IMR-90 (cell line): ENCODE measurements around the gene TCFL5. TPM values are rescaled to one million over a fixed set of nuclear protein-coding genes. Genes with fewer than 3 reads are reported as not detected.

Experiments
- ATAC-seq: fragments of 200-7000 bp; cut with Tn5 transposase; 2 replicates; pipeline ENCODE4 v1.9.1; 2020; ENCODE audit warnings: low read depth, mild to moderate bottlenecking, moderate library complexity
- BruUV-seq: library from RNA; stranded (reverse); fragments of 400-500 nt; replicated peaks from 2 replicates; lab custom pipeline; 2021; lab: Mats Ljungman, UMichigan
- CTCF ChIA-PET: fragments of 300-600 bp; formaldehyde crosslinking; extraction: SDS; loops from one replicate; lab custom pipeline; 2021; ENCODE audit warnings: antibody characterized with exemption; lab: Yijun Ruan, JAX
- POLR2A ChIA-PET: fragments of 300-600 bp; sonication (Branson Sonifier 250); formaldehyde crosslinking; loops from one replicate; lab custom pipeline; 2022; ENCODE audit warnings: antibody characterized with exemption; ENCODE audit not compliant: unreplicated experiment; lab: Charles Lee
- DNase-seq: peaks from one replicate; pipeline ENCODE4 v3.0.0; 2013
- H2AFZ ChIP-seq: replicated peaks from 2 replicates; pipeline ENCODE3; 2013; ENCODE audit warnings: low read length, mild to moderate bottlenecking; ENCODE audit not compliant: poor library complexity
- H2AK5ac ChIP-seq: 2 replicates; pipeline ENCODE4 v1.6.1; 2013; ENCODE audit warnings: low read depth, low read length, inconsistent platforms
- H2AK9ac ChIP-seq: replicated peaks from 2 replicates; pipeline ENCODE3; 2013; ENCODE audit warnings: mild to moderate bottlenecking, low read depth, low read length, moderate library complexity; ENCODE audit not compliant: poor library complexity
- H2BK120ac ChIP-seq: 2 replicates; pipeline ENCODE4 v1.6.1; 2013; ENCODE audit warnings: low read depth, low read length, inconsistent platforms
- H2BK15ac ChIP-seq: 3 replicates; pipeline ENCODE4 v1.6.1; 2013; ENCODE audit warnings: low read depth, low read length, inconsistent platforms
- H2BK20ac ChIP-seq: 2 replicates; pipeline ENCODE4 v1.6.1; 2013; ENCODE audit warnings: low read depth, mild to moderate bottlenecking, inconsistent platforms, low read length, moderate library complexity
- H2BK5ac ChIP-seq: 2 replicates; pipeline ENCODE4 v1.6.1; 2013; ENCODE audit warnings: mild to moderate bottlenecking, low read depth, low read length, inconsistent platforms; ENCODE audit not compliant: poor library complexity, severe bottlenecking
- H3K14ac ChIP-seq: replicated peaks from 2 replicates; pipeline ENCODE4 v1.6.1; 2013; ENCODE audit warnings: low read depth, low read length, inconsistent platforms
- H3K18ac ChIP-seq: 2 replicates; pipeline ENCODE4 v1.6.1; 2013; ENCODE audit warnings: low read depth, low read length, control low read depth
- H3K23ac ChIP-seq: 2 replicates; pipeline ENCODE4 v1.6.1; 2013; ENCODE audit warnings: low read depth, low read length, inconsistent platforms
- H3K27ac ChIP-seq: 2 replicates; pipeline ENCODE4 v1.5.1; 2013; ENCODE audit warnings: mild to moderate bottlenecking, control low read depth, low read length; ENCODE audit not compliant: insufficient read depth
- H3K27me3 ChIP-seq: 2 replicates; pipeline ENCODE4 v1.6.1; 2013; ENCODE audit warnings: low read length; ENCODE audit not compliant: control insufficient read depth, insufficient read depth
- H3K36me3 ChIP-seq: 2 replicates; pipeline ENCODE4 v1.6.1; 2013; ENCODE audit warnings: low read length, mixed read lengths; ENCODE audit not compliant: control insufficient read depth, insufficient read depth
- H3K4ac ChIP-seq: 2 replicates; pipeline ENCODE4 v1.6.1; 2013; ENCODE audit warnings: low read depth, low read length, inconsistent platforms
- H3K4me1 ChIP-seq: 2 replicates; pipeline ENCODE4 v1.6.1; 2013; ENCODE audit warnings: low read length, mixed read lengths; ENCODE audit not compliant: control insufficient read depth, insufficient read depth
- H3K4me2 ChIP-seq: 2 replicates; pipeline ENCODE4 v1.6.1; 2013; ENCODE audit warnings: low read depth, mild to moderate bottlenecking, control low read depth, low read length, moderate library complexity
- H3K4me3 ChIP-seq: 2 replicates; pipeline ENCODE4 v1.5.1; 2013; ENCODE audit warnings: low read depth, mild to moderate bottlenecking, control low read depth, low read length, moderate library complexity; ENCODE audit not compliant: insufficient read depth
- H3K56ac ChIP-seq: 2 replicates; pipeline ENCODE4 v1.6.1; 2013; ENCODE audit warnings: low read length, inconsistent platforms; ENCODE audit not compliant: insufficient read depth; ENCODE audit errors: extremely low read depth
- H3K79me1 ChIP-seq, 2 experiments: 2 replicates each; pipeline ENCODE4 v1.6.1; 2013; ENCODE audit warnings: low read length in 2 of 2, inconsistent platforms in 1 of 2, low read depth in 1 of 2
- H3K9ac ChIP-seq: 2 replicates; pipeline ENCODE4 v1.6.1; 2013; ENCODE audit warnings: low read depth, low read length, control low read depth
- H3K9me1 ChIP-seq: 2 replicates; pipeline ENCODE4 v1.6.1; 2013; ENCODE audit warnings: low read length, inconsistent platforms; ENCODE audit not compliant: insufficient read depth
- H3K9me3 ChIP-seq: 2 replicates; pipeline ENCODE4 v1.6.1; 2013; ENCODE audit warnings: low read length; ENCODE audit not compliant: control insufficient read depth, insufficient read depth
- H4K20me1 ChIP-seq: 2 replicates; pipeline ENCODE4 v1.6.1; 2013; ENCODE audit warnings: low read length, inconsistent platforms; ENCODE audit not compliant: insufficient read depth
- H4K5ac ChIP-seq: 2 replicates; pipeline ENCODE4 v1.6.1; 2013; ENCODE audit warnings: mild to moderate bottlenecking, low read depth, low read length, control low read depth
- H4K8ac ChIP-seq, 2 experiments: 2 replicates each; pipeline ENCODE4 v1.6.1; 2013; ENCODE audit warnings: low read depth in 2 of 2, low read length in 2 of 2, control low read depth in 1 of 2, inconsistent platforms in 1 of 2
- H4K91ac ChIP-seq: 2 replicates; pipeline ENCODE4 v1.6.1; 2013; ENCODE audit warnings: low read depth, low read length, inconsistent platforms; ENCODE audit not compliant: insufficient read depth
- BHLHE40 ChIP-seq: fragments of 150-350 bp; IDR thresholded peaks from 2 replicates; pipeline ENCODE4 v1.6.1; 2016; ENCODE audit warnings: mild to moderate bottlenecking, low read depth, low read length
- CEBPB ChIP-seq: IDR thresholded peaks from 2 replicates; pipeline ENCODE4 v1.6.1; 2012; ENCODE audit warnings: low read depth, low read length, improper control_type of control experiment
- CTCF ChIP-seq: conservative IDR thresholded peaks from 2 replicates; pipeline ENCODE4 v1.5.1; 2012; ENCODE audit warnings: mild to moderate bottlenecking, low read depth, low read length, improper control_type of control experiment
- ELK1 ChIP-seq: fragments of 150-350 bp; IDR thresholded peaks from 2 replicates; pipeline ENCODE4 v1.6.1; 2016; ENCODE audit warnings: low read depth, mild to moderate bottlenecking, low read length, moderate library complexity, borderline replicate concordance
- FOS ChIP-seq: fragments of 150-350 bp; IDR thresholded peaks from 2 replicates; pipeline ENCODE4 v1.6.1; 2016; ENCODE audit warnings: low read depth, low read length
- MAZ ChIP-seq: IDR thresholded peaks from 2 replicates; pipeline ENCODE4 v1.6.1; 2012; ENCODE audit warnings: low read depth, mild to moderate bottlenecking, low read length, improper control_type of control experiment, moderate library complexity, borderline replicate concordance
- MXI1 ChIP-seq: IDR thresholded peaks from 2 replicates; pipeline ENCODE4 v1.6.1; 2012; ENCODE audit warnings: low read depth, mild to moderate bottlenecking, low read length, moderate library complexity, borderline replicate concordance
- NFE2L2 ChIP-seq: fragments of 150-350 bp; IDR thresholded peaks from 2 replicates; pipeline ENCODE4 v1.6.1; 2016; ENCODE audit warnings: low read depth, mild to moderate bottlenecking, low read length
- RAD21 ChIP-seq: IDR thresholded peaks from 2 replicates; pipeline ENCODE4 v1.6.1; 2012; ENCODE audit warnings: low read length, improper control_type of control experiment
- RCOR1 ChIP-seq: IDR thresholded peaks from 2 replicates; pipeline ENCODE4 v1.6.1; 2012; ENCODE audit warnings: mild to moderate bottlenecking, low read length, improper control_type of control experiment; ENCODE audit not compliant: insufficient replicate concordance
- RFX5 ChIP-seq: IDR thresholded peaks from 2 replicates; pipeline ENCODE4 v1.8.0; 2012; ENCODE audit warnings: low read depth, mild to moderate bottlenecking, low read length, moderate library complexity
- USF2 ChIP-seq: fragments of 150-350 bp; IDR thresholded peaks from 2 replicates; pipeline ENCODE4 v1.6.1; 2017; ENCODE audit warnings: mild to moderate bottlenecking, antibody characterized with exemption, low read length, low read depth
- WGBS, 2 experiments: methylation state at CpG; one replicate each; pipeline versions ENCODE4 v1.1.5 to v1.1.7; 2013; ENCODE audit warnings: missing lambda C conversion rate in 2 of 2; ENCODE audit not compliant: insufficient read length in 1 of 2; ENCODE audit errors: extremely low coverage in 2 of 2; 5-methylcytosine and 5-hydroxymethylcytosine counted together
- dilution Hi-C: fragments of 300-500 bp; cut with HindIII; formaldehyde crosslinking; loops from one replicate; pipeline ENCODE4 v1.14.3; 2018; ENCODE audit warnings: low sequenced_read_pairs; ENCODE audit not compliant: unreplicated experiment
- in situ Hi-C: fragments of 300-500 bp; cut with MboI; formaldehyde crosslinking; loops from 3 replicates; pipeline ENCODE4 v1.14.3; 2019; ENCODE audit warnings: low sequenced_read_pairs, inconsistent platforms, mixed read lengths
- intact Hi-C: fragments of 100-400 bp; cut with micrococcal nuclease; formaldehyde crosslinking; loops from 2 replicates; pipeline ENCODE4 v1.10.0; 2022
- polyA plus RNA-seq, 3 experiments: library from polyadenylated mRNA; depleted of rRNA; stranded (reverse); fragments of >200 nt; gene quantifications; 2 replicates each; pipeline ENCODE4 v1.2.3, GENCODE V29; 2012; ENCODE audit warnings: low replicate concordance in 1 of 3
- total RNA-seq: library from RNA; depleted of rRNA; stranded (reverse); fragments of >200 nt; gene quantifications from 2 replicates; pipeline ENCODE4 v1.2.3, GENCODE V29; 2012

The TCFL5 gene
- total and polyA plus RNA-seq, 2 of the 4 experiments (the other 2 are of a cell fraction): 6.0 to 8.2 TPM

GRCh38 chr20:62906209-62906608 is 44.6 kb upstream of the TCFL5 start:
- intact Hi-C loops (no loop called here), dilution Hi-C loops (no loop called here), in situ Hi-C loops (no loop called here)
- Histone ChIP-seq H3K14ac (no peak overlapping the region), H2BK20ac (no peak overlapping the region), H4K91ac (no peak overlapping the region), H3K9me3 (no peaks in the 10 kb centered on the region), H3K36me3 (peaks cover 75% of the 10 kb centered on the region), H2BK120ac (no peak overlapping the region), H3K27me3 (no peaks in the 10 kb centered on the region), H4K20me1 (peaks cover 77% of the 10 kb centered on the region), H3K4ac (no peak overlapping the region), H2AK9ac (no peak overlapping the region), H2BK15ac (no peak overlapping the region), H4K8ac (no peak overlapping the region), H3K4me3 (no peak overlapping the region), H3K79me1 (peaks cover 33 to 89% of the 10 kb centered on the region in 2 experiments), H3K56ac (no peak overlapping the region), H3K9me1 (peaks cover 19% of the 10 kb centered on the region), H4K5ac (no peak overlapping the region), H2BK5ac (no peak overlapping the region), H3K27ac (no peak overlapping the region), H3K9ac (no peak overlapping the region), H3K4me1 (peaks cover 25% of the 10 kb centered on the region), H3K4me2 (no peak overlapping the region), H2AFZ (no peak overlapping the region), H2AK5ac (no peak overlapping the region), H3K23ac (no peak overlapping the region), H3K18ac (no peak overlapping the region)
- BruUV-seq: no TSS peak
- ChIA-PET POLR2A (no interaction called here), CTCF (no interaction called here)
- DNase-seq (no peak), ATAC-seq (no peak)
- WGBS, 2 experiments: 93% methylated on average over 10 of the region's 16 CpGs; no CpG with 5 or more reads in 1 of the 2 experiments
- no peak for TF ChIP-seq USF2
- no peak for TF ChIP-seq BHLHE40
- TF ChIP-seq RFX5: no peak
- no peak for TF ChIP-seq ELK1
- TF ChIP-seq CTCF: no peak
- no peak for TF ChIP-seq CEBPB
- TF ChIP-seq RAD21: no peak
- no peak for TF ChIP-seq MXI1
- TF ChIP-seq FOS: no peak
- no peak for TF ChIP-seq NFE2L2
- TF ChIP-seq MAZ: no peak
- no peak for TF ChIP-seq RCOR1
